Retinal pigment epithelial cell (primary cell): ENCODE measurements around the gene PCDHAC2.

Experiments used
- DNase-seq: peaks from one replicate; pipeline ENCODE4 v3.0.0-alpha.2; 2010; ENCODE audit warnings: low read depth
- H3K4me3 ChIP-seq: 2 replicates; pipeline ENCODE4 v1.5.1; 2011; ENCODE audit warnings: mild to moderate bottlenecking, low read length, control low read depth, moderate library complexity
- TF ChIP-seq, protein P1 (sequence below): conservative IDR thresholded peaks from 2 replicates; pipeline ENCODE4 v1.5.1; 2011; ENCODE audit warnings: low read depth, low read length, control low read depth, inconsistent platforms

The PCDHAC2 gene

DNA sequence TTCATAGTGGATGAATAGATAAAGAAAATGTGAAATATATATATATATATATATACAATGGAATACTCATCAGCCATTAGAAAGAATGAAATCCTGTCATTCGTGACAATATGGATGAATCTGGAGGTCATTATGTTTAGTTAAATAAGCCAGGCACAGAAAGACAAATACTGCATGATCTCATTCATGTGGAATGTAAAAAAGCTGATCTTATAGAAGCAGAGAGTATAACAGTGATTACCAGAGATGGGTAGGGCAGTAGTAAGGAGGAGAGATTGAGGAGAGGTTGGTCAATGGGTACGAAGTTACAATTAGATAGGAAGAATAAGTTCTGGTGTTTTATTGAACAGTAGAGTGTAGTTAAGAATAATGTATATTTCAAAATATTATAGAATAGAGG, 19.7 kb upstream of the PCDHAC2 start:
- H3K4me3 ChIP-seq, result no peak overlapping the region
- TF ChIP-seq, protein P1, sequence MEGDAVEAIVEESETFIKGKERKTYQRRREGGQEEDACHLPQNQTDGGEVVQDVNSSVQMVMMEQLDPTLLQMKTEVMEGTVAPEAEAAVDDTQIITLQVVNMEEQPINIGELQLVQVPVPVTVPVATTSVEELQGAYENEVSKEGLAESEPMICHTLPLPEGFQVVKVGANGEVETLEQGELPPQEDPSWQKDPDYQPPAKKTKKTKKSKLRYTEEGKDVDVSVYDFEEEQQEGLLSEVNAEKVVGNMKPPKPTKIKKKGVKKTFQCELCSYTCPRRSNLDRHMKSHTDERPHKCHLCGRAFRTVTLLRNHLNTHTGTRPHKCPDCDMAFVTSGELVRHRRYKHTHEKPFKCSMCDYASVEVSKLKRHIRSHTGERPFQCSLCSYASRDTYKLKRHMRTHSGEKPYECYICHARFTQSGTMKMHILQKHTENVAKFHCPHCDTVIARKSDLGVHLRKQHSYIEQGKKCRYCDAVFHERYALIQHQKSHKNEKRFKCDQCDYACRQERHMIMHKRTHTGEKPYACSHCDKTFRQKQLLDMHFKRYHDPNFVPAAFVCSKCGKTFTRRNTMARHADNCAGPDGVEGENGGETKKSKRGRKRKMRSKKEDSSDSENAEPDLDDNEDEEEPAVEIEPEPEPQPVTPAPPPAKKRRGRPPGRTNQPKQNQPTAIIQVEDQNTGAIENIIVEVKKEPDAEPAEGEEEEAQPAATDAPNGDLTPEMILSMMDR, result no peak
- DNase-seq, result no peak

DNA sequence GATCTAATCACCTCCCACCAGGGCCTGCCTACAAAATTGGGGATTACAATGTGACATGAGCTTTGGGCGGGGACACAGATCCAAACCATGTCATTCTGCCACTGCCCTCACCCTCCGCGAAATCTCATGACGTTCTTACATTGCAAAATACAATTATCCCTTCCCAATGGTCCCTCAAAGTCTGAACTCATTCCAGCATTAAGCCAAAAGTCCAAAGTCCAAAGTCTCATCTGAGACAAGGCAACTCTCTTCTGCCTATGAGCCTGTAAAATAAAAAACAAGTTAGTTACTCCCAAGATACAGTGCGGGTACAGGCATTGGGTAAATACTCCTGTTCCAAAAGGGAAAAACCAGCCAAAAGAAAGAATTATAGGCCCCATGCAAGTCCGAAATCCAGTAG, 14.6 kb upstream of the PCDHAC2 start:
- no peak overlapping the region for H3K4me3 ChIP-seq
- TF ChIP-seq, protein P1, result no peak
- DNase-seq, result no peak

DNA sequence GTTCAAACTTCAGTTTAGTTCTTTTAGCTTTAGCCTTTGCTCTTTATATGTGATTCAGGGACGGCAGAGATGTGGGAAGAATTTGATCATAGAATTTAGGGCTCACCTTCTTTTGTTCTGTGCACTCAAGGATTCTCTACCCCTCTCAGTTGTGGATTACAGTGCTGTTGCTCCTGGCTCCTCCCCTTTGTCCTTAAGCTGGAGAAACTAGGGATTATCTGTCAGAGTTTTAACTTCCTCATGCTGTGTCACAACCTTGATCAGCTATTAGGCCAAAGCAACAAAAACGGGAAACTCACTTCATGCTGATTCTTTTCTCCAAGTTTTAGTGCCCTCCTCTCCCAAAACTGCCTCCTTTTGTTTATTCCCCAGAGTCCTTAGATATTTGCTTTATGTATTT, 13.0 kb upstream of the PCDHAC2 start:
- TF ChIP-seq, protein P1, result no peak
- no peak overlapping the region for H3K4me3 ChIP-seq
- DNase-seq, result no peak

DNA sequence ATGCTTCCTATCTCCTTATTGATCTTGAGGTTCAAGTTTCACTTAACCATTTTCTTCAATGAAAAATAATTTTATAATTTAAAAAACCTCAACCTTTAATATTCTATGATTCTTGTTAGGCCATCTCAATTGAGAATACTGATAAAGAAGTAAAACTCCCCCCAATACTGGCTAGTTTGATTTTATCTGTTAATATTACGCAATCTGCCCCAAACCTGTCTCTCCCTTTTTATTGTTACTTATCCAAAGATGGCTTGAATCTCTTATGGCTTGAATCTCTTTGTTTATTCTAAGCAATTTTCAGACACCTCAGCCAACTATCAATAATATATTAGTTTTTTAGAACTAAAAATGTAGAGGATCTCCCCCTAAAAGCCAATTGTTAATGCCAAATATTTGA, 4.1 kb upstream of the PCDHAC2 start:
- DNase-seq, result no peak
- H3K4me3 ChIP-seq, result no peak overlapping the region
- TF ChIP-seq, protein P1, result no peak

GRCh38 chr5:140964356-140964755, 1.9 kb upstream of the PCDHAC2 start:
- TF ChIP-seq, protein P1, result no peak
- no peak overlapping the region for H3K4me3 ChIP-seq
- no peak for DNase-seq

- DNase-seq, result no peak
- TF ChIP-seq, protein P1, result no peak
- peak overlapping the region; percentile 74 for H3K4me3 ChIP-seq
Measured at GRCh38 chr5:140965905-140966292, 377 bp upstream of the PCDHAC2 start.

DNA sequence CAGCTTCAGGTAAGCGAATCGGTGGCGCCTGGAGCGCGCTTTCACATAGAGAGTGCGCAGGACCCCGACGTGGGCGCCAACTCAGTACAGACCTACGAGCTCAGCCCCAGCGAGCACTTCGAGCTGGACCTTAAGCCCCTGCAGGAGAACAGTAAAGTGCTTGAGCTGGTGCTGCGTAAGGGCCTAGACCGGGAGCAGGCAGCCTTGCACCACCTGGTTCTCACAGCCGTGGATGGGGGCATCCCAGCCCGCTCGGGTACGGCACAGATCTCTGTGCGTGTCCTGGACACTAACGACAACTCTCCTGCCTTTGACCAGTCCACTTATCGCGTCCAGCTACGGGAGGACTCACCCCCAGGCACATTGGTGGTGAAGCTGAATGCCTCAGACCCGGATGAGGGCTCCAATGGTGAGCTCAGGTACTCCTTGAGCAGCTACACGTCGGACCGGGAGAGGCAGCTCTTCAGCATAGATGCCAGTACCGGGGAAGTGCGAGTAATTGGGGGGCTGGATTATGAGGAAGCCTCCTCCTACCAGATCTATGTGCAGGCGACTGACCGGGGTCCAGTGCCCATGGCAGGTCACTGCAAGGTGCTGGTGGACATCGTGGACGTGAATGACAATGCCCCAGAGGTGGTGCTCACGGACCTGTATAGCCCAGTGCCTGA, 1.1 kb downstream of the PCDHAC2 start:
- DNase-seq, result no peak
- peak overlapping the region; percentile 74 for H3K4me3 ChIP-seq
- TF ChIP-seq, protein P1, result no peak
